GM19239 (cell line): ENCODE data around the gene POLR2H.

Experiments
- DNase-seq: peaks from one replicate; pipeline ENCODE4 v3.0.0; 2011; ENCODE audit warnings: low spot score; ENCODE audit not compliant: insufficient read length
- FAIRE-seq: peaks from 2 replicates; lab custom pipeline; 2011; peaks lifted over from hg19 to GRCh38; lab: Jason Lieb, UNC

POLR2H gene

GRCh38 chr3:184366619-184367289 lies 5.2 kb downstream of the POLR2H start:
- FAIRE-seq (no peak), DNase-seq (no peak)

GRCh38 chr3:184368116-184368515 lies 6.6 kb downstream of the POLR2H start:
- FAIRE-seq (no peak), DNase-seq (no peak)

GRCh38 chr3:184368586-184369183 lies 7.2 kb downstream of the POLR2H start:
- FAIRE-seq (no peak), DNase-seq (no peak)

DNA sequence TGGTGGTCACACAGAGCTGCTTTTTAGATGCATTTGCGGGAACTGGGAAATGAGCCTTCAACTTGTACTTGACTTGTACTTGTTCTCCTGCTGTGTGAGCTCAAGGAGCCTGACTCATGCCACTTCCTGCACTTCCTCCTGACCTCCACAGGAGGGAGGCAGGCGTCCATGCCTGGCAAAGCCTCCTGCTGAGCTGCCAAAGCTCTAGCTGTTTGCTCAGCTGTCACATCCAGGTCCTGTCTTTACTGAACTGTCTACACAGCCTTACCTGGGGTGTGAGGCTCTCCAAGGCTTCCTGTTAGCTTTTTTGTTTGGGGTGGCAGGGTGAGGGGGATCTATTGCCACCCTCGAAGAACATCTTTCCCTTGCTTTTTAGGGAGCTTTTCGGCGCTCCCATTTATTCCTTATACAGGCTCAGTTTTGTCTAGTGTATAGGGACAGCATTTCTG lies 10.1 kb downstream of the POLR2H start:
- DNase-seq (peak; percentile 82), FAIRE-seq (peak; percentile 26)

DNA sequence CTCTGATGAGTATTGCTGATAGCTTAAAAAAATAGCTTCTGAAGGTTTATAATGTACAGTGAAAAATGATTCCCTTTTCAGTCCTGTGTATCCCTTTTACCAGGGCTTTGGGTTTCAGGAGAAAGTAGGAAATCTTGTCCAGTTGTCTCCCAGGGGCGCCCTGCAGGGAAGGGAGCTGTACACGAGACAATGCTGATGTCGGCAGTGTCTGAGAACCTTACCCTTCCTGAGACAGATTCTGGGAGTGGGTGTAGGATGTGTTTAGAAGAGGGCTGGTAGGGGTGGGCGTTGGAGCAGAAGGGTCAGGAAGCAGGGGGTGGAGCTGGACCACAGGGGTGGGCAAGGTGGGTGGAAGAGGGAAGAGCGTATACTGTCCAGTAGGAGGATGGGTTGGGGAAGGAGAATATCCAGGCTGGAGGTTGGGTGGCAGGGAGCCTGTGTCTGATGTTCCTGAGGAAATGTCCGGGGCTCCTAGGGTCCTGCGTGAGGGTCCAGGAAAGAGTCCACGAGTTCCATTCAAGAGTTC lies 10.8 kb downstream of the POLR2H start:
- FAIRE-seq (no peak), DNase-seq (no peak)

DNA sequence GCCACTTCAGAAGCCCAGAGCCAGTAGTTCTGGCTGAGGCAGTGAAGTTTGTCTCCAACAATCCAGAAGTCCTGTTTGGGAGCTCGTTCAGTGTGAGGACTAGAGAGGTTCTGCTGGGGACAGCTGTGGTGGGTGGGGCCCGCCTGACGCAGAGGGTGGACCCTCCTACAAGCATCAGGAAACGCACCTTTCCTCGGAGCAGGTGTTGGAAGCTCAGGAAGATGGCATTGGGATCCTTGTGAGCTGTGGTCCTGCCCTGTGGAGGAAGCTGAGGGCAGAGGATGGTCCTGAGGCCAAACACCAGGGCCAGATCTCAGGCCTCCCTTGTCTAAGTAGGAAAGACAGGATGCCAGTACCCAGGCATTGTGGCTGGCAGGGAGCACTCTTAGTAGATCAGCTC lies 11.4 kb downstream of the POLR2H start:
- DNase-seq (no peak), FAIRE-seq (no peak)

GRCh38 chr3:184373422-184373821 lies 11.9 kb downstream of the POLR2H start:
- FAIRE-seq (no peak), DNase-seq (no peak)

DNA sequence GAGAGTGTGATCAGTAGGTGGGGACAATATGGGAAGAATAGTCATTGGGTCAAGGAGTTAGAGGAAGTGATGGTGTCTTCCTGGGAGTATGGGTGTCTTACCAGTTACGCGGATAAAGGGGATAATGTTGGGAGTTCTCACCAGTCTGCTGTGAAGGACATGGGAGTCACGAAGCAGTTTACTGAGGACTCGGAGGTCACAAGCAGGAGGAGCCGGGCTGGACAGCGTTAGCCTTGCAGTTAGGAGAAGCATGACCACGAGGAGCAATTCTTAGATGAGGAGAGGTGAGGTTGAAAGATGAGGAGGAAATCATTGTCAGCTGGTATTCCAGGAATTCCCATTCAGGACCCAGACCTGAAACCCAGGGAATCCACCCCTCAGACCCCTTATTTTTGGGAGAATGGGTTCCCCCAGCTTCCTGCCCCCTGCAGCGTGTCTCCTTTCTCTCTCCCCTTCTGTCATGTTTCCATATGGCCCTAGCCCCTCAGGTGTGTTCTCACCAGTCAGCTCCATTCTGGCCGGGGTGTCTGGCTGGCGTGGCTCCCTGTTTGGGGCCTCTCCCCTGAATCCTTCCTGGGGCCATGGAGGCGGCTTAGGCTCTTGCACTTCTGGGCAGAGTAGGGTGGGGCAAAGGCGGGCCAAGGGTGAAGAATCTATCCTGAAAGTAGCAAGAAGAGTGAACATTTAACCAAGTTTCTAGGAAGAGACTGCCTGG lies 14.4 kb downstream of the POLR2H start:
- DNase-seq (no peak), FAIRE-seq (no peak)

GRCh38 chr3:184377374-184377773 lies 15.9 kb downstream of the POLR2H start:
- no peak for FAIRE-seq

DNA sequence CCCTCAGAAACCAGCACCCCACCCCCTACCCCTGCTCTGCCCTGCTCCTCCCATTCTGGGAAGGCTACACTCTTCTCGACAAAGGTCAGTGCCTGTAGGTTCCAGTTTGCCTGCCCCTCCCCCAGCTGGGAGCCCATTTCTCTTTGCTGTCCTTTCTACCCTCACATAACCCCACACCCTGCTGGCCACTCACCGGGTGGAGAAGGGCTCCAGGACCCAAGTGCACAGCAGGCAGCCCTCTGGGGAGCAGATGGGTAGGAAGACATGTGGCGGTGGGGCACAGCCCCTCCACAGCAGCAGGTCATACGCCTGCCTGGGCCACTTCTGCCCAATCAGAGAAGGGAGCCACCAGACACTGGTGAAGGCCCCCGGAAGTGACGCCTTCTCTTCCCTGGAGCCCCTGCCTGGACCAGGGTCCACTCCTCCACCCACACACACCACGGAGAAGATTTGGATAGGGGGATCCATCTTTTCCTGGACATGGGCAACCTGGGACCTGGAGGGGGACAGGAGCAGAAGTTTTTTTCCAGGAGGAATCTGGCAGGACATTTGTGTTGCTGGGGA lies 16.5 kb downstream of the POLR2H start, which contains the start of gene THPO:
THPO (minus strand) TSS at position 326 of the 564 bp plus-strand sequence. CDS start 1,948 bp downstream, outside the sequence.
- DNase-seq (no peak), FAIRE-seq (no peak)

More at GRCh38 chr3:184377374-184377773, 15.9 kb downstream of the POLR2H start:
- DNase-seq, result no peak

- DNase-seq (no peak), FAIRE-seq (no peak)
Observed at GRCh38 chr3:184378651-184379357, 17.3 kb downstream of the POLR2H start.

DNA sequence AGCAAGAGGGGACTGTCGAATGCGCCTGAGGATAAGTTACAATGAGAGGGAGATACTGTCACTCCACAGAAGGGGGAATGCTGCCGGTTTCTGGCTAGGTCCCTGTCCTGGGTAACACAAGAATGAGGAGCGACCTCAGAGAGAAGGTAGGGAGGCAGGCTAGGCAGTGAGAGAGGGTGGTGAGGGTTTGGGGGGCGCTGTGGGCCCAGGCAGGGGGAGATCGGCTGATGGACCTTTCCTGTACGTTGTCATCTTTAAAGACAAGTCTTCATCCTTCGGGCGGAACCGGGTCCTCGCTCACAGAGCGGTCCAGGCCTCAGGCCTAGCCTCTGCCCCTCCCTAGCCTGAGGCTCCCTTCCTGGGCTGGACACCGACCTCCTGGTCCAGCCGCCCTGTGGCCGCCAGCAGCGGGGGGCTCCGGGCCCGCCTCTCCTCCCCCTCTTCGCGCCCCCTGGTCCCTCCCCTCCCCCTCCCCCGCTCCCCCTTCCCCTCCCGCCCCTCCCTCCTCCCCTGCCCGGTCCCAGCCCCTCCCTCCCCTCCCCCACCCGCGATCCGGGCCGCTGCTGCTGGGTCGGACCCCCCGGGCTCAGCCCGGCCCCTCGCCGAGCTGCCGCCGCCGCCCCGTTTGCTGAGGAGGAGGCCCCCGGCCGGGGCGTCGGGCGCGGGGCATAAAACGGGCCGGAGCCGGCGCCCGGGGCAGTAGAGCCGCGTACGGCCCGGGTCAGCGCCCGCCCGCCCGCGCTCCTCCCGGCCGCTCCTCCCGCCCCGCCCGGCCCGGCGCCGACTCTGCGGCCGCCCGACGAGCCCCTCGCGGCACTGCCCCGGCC lies 18.1 kb downstream of the POLR2H start, which contains the start of gene CHRD:
CHRD (plus strand) TSS at position 697 of the 827 bp plus-strand sequence. CDS start 265 bp downstream, outside the sequence.
- no peak for FAIRE-seq
- no peak for DNase-seq

DNA sequence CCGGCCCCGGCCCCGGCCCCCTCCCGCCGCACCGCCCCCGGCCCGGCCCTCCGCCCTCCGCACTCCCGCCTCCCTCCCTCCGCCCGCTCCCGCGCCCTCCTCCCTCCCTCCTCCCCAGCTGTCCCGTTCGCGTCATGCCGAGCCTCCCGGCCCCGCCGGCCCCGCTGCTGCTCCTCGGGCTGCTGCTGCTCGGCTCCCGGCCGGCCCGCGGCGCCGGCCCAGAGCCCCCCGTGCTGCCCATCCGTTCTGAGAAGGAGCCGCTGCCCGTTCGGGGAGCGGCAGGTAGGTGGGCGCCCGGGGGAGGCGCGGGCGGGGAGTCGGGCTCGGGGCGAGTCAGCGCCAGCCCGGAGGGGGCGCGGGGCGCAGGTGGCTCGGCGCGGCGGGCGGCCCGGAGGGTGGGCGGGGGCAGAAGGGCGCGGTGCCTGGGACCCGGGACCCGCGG lies 18.7 kb downstream of the POLR2H start:
- FAIRE-seq, result no peak
- DNase-seq, result no peak

DNA sequence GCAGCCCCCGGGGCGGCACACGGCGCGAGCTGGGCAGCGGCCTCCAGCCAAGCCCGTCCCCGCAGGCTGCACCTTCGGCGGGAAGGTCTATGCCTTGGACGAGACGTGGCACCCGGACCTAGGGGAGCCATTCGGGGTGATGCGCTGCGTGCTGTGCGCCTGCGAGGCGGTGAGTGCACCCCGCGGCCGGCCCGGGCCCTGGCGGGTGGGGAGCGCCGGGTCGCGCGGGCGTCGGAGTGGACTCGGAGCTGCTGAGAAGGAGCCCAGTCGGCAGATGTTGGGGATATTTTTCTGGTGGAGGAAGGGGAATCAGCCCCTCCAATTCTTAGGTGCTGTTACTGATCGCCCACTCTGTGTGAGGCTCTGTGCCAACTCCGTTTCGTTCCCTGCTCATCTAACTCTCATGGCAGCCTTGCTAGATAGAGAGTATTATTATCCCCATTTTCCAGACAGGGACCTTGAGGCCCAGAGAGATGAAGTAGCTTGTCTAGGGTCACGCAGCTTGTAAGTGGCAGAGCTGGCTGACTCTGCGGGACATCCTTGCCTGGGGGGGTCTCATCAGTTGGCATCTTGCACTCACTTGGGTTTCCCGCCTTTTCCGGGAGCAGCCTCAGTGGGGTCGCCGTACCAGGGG lies 19.2 kb downstream of the POLR2H start:
- DNase-seq (no peak), FAIRE-seq (no peak)

DNA sequence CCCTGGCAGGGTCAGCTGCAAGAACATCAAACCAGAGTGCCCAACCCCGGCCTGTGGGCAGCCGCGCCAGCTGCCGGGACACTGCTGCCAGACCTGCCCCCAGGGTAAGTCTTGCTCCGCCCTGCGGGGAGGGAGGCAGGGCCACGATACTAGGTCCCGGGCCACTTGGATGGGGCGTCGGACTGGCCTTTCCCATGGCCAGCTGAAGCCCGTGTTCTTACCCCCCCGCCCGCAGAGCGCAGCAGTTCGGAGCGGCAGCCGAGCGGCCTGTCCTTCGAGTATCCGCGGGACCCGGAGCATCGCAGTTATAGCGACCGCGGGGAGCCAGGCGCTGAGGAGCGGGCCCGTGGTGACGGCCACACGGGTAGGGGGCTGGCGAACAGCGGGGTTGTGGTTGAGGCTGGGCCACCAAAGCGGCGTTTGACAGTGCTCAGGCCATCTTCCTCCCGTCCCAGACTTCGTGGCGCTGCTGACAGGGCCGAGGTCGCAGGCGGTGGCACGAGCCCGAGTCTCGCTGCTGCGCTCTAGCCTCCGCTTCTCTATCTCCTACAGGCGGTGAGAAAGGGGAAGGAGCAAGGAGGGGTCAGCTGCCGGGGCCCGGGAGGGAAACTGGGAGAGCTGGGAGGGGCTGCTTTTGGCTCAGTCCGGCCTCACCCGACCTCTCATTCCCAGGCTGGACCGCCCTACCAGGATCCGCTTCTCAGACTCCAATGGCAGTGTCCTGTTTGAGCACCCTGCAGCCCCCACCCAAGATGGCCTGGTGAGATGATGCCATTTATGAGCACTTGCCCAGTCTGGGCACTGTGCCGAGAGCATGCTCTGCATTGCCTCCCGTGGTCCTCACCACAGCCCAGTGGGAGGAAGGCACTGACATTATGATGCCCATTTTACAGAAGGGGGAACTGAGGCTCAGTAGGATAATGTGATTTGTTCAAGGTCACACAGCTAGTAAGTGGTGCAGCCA lies 20.0 kb downstream of the POLR2H start:
- DNase-seq, result no peak
- no peak for FAIRE-seq

DNA sequence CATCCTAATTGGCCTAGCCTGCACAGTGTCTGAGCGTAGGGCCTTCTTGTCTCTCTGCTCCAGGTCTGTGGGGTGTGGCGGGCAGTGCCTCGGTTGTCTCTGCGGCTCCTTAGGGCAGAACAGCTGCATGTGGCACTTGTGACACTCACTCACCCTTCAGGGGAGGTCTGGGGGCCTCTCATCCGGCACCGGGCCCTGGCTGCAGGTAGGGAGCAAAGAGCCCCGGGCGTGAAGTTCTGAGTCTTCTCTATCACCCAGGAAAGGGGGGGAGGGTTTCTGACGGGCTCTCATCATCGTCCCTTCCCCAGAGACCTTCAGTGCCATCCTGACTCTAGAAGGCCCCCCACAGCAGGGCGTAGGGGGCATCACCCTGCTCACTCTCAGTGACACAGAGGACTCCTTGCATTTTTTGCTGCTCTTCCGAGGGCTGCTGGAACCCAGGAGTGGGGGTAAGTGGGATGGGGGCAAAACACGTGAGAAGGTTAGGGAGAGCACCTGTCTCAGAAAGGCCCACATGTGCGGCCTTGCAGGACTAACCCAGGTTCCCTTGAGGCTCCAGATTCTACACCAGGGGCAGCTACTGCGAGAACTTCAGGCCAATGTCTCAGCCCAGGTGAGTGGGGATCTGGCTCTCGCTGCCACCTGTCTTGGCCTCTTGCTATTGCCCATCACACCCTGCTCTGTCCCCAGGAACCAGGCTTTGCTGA lies 21.0 kb downstream of the POLR2H start:
- no peak for FAIRE-seq
- no peak for DNase-seq
